AG09319 (cell line): ENCODE results near the gene SLC15A3.

Experiments used
- DNase-seq: peaks from one replicate; pipeline ENCODE4 v3.0.0-alpha.2; 2010; ENCODE audit warnings: low read depth; ENCODE audit errors: extremely low read depth
- TF ChIP-seq, protein P1 (sequence below): IDR thresholded peaks from 2 replicates; pipeline ENCODE4 v1.5.1; 2011; ENCODE audit warnings: low read depth, mild to moderate bottlenecking, inconsistent platforms, low read length, moderate library complexity

The SLC15A3 gene

GRCh38 chr11:60947700-60948099, 4.3 kb downstream of the SLC15A3 start:
- TF ChIP-seq, protein P1, sequence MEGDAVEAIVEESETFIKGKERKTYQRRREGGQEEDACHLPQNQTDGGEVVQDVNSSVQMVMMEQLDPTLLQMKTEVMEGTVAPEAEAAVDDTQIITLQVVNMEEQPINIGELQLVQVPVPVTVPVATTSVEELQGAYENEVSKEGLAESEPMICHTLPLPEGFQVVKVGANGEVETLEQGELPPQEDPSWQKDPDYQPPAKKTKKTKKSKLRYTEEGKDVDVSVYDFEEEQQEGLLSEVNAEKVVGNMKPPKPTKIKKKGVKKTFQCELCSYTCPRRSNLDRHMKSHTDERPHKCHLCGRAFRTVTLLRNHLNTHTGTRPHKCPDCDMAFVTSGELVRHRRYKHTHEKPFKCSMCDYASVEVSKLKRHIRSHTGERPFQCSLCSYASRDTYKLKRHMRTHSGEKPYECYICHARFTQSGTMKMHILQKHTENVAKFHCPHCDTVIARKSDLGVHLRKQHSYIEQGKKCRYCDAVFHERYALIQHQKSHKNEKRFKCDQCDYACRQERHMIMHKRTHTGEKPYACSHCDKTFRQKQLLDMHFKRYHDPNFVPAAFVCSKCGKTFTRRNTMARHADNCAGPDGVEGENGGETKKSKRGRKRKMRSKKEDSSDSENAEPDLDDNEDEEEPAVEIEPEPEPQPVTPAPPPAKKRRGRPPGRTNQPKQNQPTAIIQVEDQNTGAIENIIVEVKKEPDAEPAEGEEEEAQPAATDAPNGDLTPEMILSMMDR, result no peak
- DNase-seq, result no peak

- TF ChIP-seq, protein P1, result no peak
- DNase-seq, result no peak
These were observed 5.2 kb downstream of the SLC15A3 start for GRCh38 chr11:60946601-60947264.

DNA sequence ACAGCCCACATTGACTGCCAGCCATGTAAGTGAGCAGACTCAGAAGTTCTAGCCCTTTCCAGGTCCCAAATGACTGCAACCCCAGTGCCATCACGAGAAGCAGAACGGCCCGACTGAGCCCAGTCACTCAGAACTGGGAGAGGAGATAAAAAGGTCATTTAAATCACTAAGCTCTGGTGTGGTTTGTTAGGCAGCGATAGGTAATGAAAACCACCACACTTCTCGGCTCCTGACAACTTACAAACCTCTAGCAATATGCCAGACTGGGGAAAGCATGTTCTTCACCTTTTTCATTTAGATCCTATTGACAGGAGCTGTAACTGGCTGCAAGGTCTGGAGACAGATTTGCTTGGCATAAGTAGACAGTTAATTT, 6.7 kb downstream of the SLC15A3 start:
- TF ChIP-seq, protein P1, result no peak
- DNase-seq, result no peak

GRCh38 chr11:60944490-60945294, 7.3 kb downstream of the SLC15A3 start:
- no peak for DNase-seq
- TF ChIP-seq, protein P1, result peak; percentile 2; the same call in 1 of the 2 replicates

DNA sequence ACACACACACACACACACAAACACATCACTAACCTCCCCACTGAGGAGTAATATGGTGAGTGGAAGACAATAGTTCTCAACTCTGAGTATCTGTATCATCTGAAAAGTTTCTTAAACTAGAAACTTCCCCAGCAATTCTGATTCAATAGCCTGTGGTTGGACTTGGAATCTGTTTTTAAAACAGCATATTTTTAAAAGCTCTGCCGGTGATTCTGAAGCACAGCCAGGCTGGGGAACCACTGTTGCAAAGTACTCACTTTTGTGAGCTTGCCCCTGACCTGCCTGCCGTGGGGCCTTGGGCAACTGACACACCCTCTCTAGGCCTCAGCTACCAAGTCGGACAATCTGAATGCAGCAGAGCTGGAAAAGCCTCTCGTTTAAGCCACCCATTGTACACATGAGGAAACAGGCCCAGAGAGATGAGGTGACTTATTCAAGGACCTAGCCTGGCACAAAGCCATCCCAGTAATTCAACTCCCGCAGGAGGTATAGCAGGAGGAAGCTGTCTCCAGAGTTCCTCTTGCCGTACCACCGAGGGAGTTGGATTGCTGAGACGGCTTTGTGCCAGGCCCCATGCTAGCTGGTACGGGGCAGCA, 8.9 kb downstream of the SLC15A3 start:
- TF ChIP-seq, protein P1, result no peak
- DNase-seq, result no peak

GRCh38 chr11:60942219-60942618, 9.8 kb downstream of the SLC15A3 start:
- DNase-seq, result no peak
- TF ChIP-seq, protein P1, result no peak
